Lung (tissue), 12 donors: Measurements from ENCODE around the gene GADD45G. TPM values are rescaled to one million over a fixed set of nuclear protein-coding genes. Genes with fewer than 3 reads are reported as not detected.

Experiments used
- ATAC-seq: fragments of 200-7000 bp; cut with Tn5 transposase; one replicate; pipeline ENCODE4 v1.9.1; 2020; ENCODE audit warnings: moderate number of reproducible peaks; ENCODE audit not compliant: insufficient read depth, low FRiP score
- DNase-seq, 3 donors: peaks; one replicate each; pipeline ENCODE4 v3.0.0-alpha.2; 2013 to 2017
- H3K27ac ChIP-seq, 2 donors: one replicate each; pipeline ENCODE4 v1.5.1; 2013; ENCODE audit warnings: mild to moderate bottlenecking in 2 of 2, moderate library complexity in 2 of 2, control low read depth in 1 of 2, inconsistent platforms in 1 of 2, low read depth in 1 of 2, low read length in 1 of 2
- H3K27me3 ChIP-seq, 3 donors: one replicate each; pipeline ENCODE4 v1.5.1; 2013; ENCODE audit warnings: low read length in 2 of 3; ENCODE audit not compliant: control insufficient read depth in 3 of 3, insufficient read depth in 3 of 3
- H3K36me3 ChIP-seq, 4 donors: one replicate each; pipeline ENCODE4 v1.5.1; 2013; ENCODE audit warnings: low read length in 4 of 4, mild to moderate bottlenecking in 1 of 4, moderate library complexity in 1 of 4; ENCODE audit not compliant: control insufficient read depth in 4 of 4, insufficient read depth in 4 of 4
- H3K4me1 ChIP-seq, 5 donors: one replicate each; pipeline ENCODE4 v1.5.1; 2013; ENCODE audit warnings: low read length in 5 of 5, mild to moderate bottlenecking in 2 of 5, moderate library complexity in 1 of 5; ENCODE audit not compliant: control insufficient read depth in 5 of 5, insufficient read depth in 5 of 5
- H3K4me3 ChIP-seq: one replicate; pipeline ENCODE4 v1.5.1; 2013; ENCODE audit warnings: mild to moderate bottlenecking, control low read depth, moderate library complexity
- H3K9ac ChIP-seq, 2 donors: one replicate each; pipeline ENCODE4 v1.5.1; 2013; ENCODE audit warnings: low read length in 2 of 2, control low read depth in 1 of 2; ENCODE audit not compliant: insufficient read depth in 1 of 2
- H3K9me3 ChIP-seq, 4 donors: one replicate each; pipeline ENCODE4 v1.5.1; 2013; ENCODE audit warnings: low read length in 3 of 4, mild to moderate bottlenecking in 1 of 4, moderate library complexity in 1 of 4; ENCODE audit not compliant: control insufficient read depth in 4 of 4, insufficient read depth in 3 of 4
- WGBS, 2 donors: extraction: QIAGEN DNeasy Blood & Tissue Kit; methylation state at CpG; one replicate each; pipeline ENCODE4 v1.1.7; 2013; 5-methylcytosine and 5-hydroxymethylcytosine counted together
- polyA plus RNA-seq, 2 donors: library from polyadenylated mRNA; stranded (reverse); fragments of 200-250 nt; gene quantifications; one replicate each; pipeline ENCODE4 v1.2.1, GENCODE V29; 2013
- total RNA-seq, 2 donors: library from RNA; depleted of rRNA in 1 of 2; stranded (reverse); fragments of >200 nt in 1 of 2; gene quantifications; one replicate each; pipeline ENCODE4 v1.2.1, GENCODE V29; 2014 to 2021
- TF ChIP-seq, protein P1 (sequence below): IDR thresholded peaks from 2 replicates; pipeline ENCODE4 v1.5.1; 2012; ENCODE audit warnings: mild to moderate bottlenecking; ENCODE audit errors: control extremely low read depth, extremely low read depth
- donor health status: control.
- donor health status: control.
- donor health status: Bipolar disorder and iron deficiency.
- donor health status: healthy.
- donor health status: DM: yes; HTN: yes; CAD: no.

Gene GADD45G
- total and polyA plus RNA-seq, 4 donors: 9.9 to 70.3 (median 33.5) TPM

DNA sequence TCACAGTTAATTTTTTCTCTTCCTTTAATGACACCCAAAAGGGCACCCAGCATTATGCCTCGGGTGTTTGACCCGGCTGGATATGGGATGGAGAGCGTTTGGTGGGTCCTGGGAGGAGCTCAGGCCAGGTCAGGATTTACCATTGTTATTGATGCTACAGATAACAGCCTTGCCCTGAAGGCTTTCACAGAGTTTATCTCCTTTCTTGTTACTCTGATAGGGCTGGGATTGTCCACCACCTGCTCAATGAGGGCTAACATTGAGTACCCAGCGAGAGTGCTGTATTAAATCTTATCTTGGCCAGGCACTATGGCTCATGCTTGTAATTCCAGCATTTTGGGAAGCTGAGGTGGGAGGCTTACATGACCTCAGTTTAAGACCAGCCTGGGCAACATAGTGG, 37.2 kb downstream of the GADD45G start:
- Histone ChIP-seq H3K4me3 (no peak overlapping the region), H3K36me3 (no peaks in the 10 kb centered on the region), H3K27ac (no peak overlapping the region), H3K4me1 (peaks cover 0 to 39% (median 12%) of the 10 kb centered on the region in 5 donors), H3K9ac (no peak overlapping the region), H3K9me3 (no peaks in the 10 kb centered on the region), H3K27me3 (no peaks in the 10 kb centered on the region)
- ATAC-seq (no peak), DNase-seq (peak in 1 of 3 donors; percentile 3)
- WGBS, 2 donors: 96 to 97% methylated on average over 4 of the region's 4 CpGs
- TF ChIP-seq, protein P1, sequence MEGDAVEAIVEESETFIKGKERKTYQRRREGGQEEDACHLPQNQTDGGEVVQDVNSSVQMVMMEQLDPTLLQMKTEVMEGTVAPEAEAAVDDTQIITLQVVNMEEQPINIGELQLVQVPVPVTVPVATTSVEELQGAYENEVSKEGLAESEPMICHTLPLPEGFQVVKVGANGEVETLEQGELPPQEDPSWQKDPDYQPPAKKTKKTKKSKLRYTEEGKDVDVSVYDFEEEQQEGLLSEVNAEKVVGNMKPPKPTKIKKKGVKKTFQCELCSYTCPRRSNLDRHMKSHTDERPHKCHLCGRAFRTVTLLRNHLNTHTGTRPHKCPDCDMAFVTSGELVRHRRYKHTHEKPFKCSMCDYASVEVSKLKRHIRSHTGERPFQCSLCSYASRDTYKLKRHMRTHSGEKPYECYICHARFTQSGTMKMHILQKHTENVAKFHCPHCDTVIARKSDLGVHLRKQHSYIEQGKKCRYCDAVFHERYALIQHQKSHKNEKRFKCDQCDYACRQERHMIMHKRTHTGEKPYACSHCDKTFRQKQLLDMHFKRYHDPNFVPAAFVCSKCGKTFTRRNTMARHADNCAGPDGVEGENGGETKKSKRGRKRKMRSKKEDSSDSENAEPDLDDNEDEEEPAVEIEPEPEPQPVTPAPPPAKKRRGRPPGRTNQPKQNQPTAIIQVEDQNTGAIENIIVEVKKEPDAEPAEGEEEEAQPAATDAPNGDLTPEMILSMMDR: no peak

DNA sequence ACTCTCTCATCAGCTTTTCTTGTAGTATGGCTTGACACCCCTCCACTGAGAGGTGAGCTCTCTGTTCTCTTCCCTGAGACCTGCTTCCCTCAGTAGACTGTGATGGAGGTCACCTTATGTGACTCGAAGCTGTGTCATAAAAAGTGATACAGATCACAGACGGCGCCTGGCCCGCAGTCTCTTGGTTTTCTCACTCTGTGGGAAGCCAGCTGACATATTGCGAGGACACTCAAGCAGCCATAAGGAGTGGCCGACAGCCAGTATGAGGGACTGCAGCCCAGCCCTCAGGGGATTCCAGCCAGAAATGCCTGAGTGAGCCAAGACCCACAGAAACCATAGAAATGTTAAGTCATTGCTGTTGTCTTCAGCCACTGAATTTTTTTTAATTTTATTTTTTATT, 38.0 kb downstream of the GADD45G start:
- no peaks in the 10 kb centered on the region for H3K9me3 ChIP-seq
- H3K27me3 ChIP-seq: no peaks in the 10 kb centered on the region
- H3K36me3 ChIP-seq: no peaks in the 10 kb centered on the region
- H3K9ac ChIP-seq: no peak overlapping the region
- ATAC-seq: no peak
- no peak overlapping the region for H3K4me3 ChIP-seq
- no peak overlapping the region for H3K27ac ChIP-seq
- peak; percentile 80 to 94 (median 91) for DNase-seq
- peaks cover 0 to 47% (median 17%) of the 10 kb centered on the region in 5 donors for H3K4me1 ChIP-seq
- 81 to 93% methylated on average over 6 of the region's 6 CpGs for WGBS, 2 donors
- TF ChIP-seq, protein P1: no peak

DNA sequence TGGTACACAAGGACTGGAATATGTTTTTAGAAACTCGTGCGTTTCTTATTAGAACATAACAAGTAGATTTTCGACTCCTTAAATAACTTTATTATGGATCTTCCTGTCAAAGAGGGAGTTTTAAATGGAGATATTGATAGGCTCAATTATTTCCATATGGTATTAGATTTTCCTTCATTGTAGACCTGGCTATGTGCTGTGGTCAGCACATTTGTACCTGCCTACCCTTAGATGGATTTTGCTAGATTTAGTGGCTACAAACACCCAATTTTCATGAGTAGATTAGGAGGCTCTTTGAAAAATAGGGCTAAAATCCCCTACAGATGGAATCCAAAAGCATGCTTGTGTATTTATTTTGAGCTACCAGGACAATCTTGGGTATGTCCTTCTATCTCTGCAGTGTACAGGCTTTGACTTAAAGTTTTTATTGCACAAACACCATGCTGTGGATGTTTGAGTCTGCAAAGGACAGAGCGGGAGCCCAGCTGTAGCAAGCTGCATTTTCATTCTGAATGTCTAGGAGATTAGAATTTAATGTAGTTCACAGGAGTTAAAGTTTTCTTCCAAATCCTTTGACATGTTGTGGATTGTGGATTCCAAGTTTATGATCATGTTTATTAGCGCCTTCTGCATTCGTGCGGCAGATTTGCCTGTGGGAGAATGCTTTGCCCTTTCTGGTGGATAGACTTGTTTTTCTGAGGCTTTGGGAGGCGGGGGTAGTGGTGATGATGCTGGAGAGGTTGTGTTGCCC, 41.6 kb downstream of the GADD45G start:
- WGBS, 2 donors: 96% methylated on average over 8 of the region's 8 CpGs
- H3K36me3 ChIP-seq: no peaks in the 10 kb centered on the region

More for the DNA sequence above, 41.6 kb downstream of the GADD45G start:
- H3K4me1 ChIP-seq: peaks cover 0 to 33% (median 5%) of the 10 kb centered on the region in 5 donors
- DNase-seq (peak; percentile 14 to 80 (median 63)), ATAC-seq (no peak)
- no peaks in the 10 kb centered on the region for H3K9me3 ChIP-seq
- no peak overlapping the region for H3K9ac ChIP-seq
- no peak overlapping the region for H3K4me3 ChIP-seq
- TF ChIP-seq, protein P1: no peak
- H3K27me3 ChIP-seq: no peaks in the 10 kb centered on the region
- no peak overlapping the region for H3K27ac ChIP-seq
